HG03039 (cell line): ENCODE results near the gene CAST.
"Not testable (repeated sequence)": the region's sequence is repeated elsewhere in the genome, so short reads cannot be mapped to it uniquely, and the experiment has no call there.

Experiments used
- ATAC-seq: cut with Tn5 transposase; IDR thresholded peaks from one replicate; pipeline ENCODE4 v1.9.1; 2021; ENCODE audit warnings: mild to moderate bottlenecking, moderate library complexity; ENCODE audit not compliant: unreplicated experiment

The CAST gene, protein sequence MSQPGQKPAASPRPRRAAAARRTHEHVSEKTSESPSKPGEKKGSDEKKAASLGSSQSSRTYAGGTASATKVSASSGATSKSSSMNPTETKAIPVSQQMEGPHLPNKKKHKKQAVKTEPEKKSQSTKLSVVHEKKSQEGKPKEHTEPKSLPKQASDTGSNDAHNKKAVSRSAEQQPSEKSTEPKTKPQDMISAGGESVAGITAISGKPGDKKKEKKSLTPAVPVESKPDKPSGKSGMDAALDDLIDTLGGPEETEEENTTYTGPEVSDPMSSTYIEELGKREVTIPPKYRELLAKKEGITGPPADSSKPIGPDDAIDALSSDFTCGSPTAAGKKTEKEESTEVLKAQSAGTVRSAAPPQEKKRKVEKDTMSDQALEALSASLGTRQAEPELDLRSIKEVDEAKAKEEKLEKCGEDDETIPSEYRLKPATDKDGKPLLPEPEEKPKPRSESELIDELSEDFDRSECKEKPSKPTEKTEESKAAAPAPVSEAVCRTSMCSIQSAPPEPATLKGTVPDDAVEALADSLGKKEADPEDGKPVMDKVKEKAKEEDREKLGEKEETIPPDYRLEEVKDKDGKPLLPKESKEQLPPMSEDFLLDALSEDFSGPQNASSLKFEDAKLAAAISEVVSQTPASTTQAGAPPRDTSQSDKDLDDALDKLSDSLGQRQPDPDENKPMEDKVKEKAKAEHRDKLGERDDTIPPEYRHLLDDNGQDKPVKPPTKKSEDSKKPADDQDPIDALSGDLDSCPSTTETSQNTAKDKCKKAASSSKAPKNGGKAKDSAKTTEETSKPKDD

DNA sequence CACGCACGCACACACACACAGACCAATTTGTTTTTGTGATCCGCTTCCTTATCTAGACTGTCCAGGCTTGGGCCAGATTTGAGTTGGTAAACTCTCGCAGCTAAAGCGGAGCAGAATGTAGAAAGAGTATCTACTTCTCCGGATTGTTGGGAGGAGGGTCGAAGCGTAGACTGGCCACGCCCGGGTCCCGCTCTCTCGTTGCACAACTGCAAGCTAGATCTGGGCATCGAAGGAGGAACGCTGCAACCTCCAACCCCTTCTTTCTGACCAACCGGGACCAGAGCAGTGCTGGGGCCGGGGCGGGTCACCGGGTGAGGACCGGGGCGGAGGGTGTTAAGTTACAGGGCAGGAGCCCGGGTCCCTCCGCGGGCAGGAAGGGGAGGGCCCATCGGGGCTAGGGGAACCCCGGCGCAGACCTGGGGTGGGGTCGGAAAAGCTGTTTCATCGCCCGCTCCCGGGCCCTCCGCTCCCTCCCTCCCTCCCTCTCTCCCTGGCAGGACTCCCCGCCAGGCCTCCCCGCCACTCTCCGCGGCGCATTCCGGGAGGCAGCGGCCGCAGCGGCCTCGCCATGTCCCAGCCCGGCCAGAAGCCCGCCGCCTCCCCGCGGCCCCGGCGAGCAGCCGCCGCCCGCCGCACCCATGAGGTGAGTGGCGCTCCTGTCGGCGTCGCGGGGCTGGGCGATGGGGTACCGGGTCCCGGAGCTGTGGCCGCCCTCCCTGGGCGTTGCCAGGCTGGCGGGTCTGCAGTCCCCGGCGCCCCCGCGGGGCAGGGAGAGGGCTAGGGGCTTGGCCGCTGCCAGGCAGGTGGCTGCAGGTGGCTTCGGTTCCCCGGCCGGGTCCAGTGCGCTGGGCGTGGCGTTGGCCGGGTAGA is at the start of gene CAST:
TSS of gene CAST (plus strand) at position 522 of the 870 bp plus-strand sequence. CDS start at position 569, 47 bp downstream.
- peak; percentile 60 for ATAC-seq

DNA sequence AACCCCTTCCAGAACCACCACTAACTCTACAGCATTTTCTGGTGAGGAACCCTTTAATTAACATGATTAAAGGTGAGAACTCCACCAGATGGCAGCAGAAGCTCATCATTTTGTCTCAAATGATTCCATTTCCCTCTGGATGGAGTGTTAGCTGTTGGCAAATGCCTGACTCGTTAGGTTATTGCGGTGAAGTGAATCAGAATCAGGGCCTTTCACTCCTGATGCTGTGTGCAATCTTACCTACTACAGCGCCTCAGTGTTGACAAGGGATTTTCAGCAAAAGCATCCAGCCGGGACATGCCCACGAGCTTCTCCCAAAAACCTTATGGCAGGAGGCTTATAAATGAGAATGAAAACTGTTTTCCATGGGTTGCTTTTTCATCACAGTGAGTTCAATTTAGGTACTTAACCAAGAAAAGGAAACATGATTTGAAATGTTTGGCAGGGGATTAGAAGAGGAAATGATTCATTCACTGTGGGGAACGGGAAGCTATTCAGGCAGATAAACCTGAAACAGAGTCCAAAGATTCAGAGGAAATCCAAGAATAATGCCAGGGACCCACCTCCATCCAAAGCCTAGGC is 48.0 kb upstream of the CAST start:
- ATAC-seq, result no peak

DNA sequence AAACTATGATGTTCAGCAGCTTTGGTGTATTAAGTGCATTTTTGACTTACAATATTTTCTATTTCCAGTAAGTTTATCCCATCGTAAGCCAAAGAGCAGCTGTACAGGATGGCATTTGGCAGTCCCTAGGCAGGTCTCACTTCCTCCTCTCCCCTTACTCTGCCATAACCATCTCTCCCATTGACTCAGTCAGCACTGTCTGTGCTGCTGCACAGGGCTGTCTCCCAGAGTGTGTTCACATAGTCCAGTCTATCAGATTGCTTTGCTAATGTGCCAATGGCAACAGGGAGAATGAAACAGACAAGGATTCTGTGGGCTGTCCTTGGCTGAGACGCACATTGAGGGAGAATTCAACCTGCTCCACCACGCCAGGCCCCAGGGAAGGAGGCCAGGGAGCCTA is 47.0 kb upstream of the CAST start:
- no peak for ATAC-seq

DNA sequence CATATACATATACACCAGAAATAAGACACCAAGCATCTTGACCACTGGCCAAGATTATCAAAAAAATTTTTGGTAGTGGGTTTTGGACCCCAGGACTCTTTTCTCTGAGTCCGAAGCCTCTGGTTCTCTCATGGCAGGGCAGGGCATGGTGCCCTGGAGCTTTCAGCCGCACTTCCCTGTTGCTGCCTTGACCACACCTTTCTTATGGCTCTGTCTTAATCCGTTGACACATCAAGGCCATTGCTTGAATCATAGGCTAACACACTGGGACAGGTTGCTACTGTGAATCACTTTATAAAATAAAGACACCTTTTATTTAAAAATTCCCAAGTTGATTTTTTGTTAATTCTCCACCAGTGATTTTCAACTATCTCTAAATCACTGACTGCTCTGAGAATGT is 45.4 kb upstream of the CAST start:
- no peak for ATAC-seq

DNA sequence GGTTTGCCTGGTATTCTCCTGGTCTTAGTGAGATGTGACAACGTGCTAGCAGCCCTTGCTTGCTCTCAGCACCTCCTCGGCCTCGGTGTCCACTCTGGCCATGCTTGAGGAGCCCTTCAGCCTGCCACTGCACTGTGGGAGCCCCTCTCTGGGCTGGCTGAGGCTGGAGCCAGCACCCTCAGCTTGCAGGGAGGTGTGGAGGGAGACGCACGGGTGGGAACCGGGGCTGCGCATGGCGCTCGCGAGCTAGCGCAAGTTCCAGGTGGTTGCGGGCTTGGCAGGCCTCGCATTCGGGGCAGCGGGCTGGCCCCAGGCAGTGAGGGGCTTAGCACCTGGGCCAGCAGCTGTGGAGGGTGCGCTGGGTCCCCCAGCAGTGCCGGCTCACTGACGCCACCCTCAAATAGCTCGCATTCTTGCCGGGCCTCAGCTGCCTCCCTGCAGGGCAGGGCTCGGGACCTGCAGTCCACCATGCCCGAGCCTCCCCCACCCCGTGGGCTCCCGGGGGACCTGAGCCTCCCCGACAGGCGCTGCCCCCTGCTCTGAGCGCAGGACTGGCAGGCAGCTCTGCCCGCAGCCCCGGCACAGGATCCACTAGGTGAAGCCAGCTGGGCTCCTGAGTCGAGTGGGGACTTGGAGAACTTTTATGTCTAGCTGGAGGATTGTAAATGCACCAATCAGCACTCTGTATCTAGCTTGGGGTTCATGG is 43.7 kb upstream of the CAST start:
- not testable (repeated sequence) for ATAC-seq

DNA sequence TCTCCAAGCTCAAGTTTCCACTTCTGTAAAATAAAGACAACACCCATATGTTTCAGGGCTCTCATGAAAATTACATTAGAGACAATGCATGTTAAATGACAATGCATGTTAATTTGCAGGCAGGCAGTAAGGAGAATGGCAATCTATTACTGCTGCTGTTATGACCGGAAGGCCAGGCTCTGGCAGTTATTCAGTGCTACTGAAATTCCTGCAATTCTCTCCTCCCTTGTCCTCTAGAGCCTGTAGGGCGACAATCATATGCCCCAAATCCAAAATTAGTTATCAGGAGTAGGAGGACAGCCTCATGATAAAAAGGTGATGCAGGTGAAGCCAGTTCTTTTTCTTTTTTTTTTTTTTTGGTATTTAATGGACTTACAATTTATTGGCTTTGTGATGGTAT is 42.2 kb upstream of the CAST start:
- no peak for ATAC-seq

DNA sequence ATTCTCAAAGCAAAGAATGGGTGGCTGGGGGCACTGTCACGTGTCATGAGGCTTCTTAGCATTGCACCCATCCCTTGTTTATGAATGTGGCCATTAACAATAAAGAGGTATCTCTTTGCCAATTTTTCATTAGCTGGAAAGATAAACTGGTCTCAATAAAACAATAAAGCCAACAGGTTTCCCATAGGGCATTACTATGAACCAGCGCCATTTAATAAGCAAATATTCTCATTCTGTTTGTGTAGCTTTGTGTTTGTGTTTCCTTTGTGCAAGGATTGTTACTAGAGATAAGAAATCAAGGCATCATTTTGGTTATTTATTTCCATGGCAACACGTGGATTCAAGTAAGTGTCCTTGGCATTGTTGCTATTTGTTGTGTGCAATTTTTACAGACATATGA is 37.6 kb upstream of the CAST start:
- ATAC-seq, result no peak

DNA sequence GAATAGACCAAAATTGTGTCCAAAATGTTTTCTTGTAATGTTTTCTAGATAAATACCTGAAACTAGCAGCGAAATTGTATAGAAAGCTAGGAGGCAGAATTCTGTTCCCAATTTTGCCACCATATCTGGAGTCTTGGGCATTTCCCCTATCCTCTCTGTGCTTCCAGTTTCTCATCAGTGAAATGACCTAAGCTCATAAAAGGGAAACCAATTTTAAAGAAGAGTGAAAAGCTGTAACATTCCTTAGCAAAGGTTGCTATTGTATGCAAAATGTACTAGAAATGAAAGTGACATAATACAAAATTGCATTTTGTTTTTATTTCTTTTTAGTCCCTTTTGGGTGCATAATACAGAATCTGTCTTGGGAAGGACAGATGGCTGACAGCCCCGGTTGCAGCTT is 36.8 kb upstream of the CAST start:
- ATAC-seq, result no peak

DNA sequence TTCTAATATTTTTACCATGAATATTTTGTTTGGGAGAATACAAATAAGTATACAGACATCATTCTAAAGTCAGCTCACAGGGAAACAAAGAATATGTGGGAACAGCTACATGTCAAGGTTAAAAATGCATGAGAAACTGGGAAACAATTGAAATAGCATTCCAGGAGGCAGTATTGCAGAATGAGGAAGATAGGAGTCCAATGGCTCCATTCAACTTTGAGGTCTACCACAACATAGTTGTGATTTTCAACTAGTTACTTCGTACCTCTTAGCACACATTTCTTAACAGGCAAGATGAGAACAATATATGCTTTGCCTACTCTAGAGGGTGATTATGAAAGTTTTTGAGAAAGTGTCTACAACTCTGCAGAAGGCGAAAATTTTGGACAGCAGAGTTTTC is 35.2 kb upstream of the CAST start:
- no peak for ATAC-seq

DNA sequence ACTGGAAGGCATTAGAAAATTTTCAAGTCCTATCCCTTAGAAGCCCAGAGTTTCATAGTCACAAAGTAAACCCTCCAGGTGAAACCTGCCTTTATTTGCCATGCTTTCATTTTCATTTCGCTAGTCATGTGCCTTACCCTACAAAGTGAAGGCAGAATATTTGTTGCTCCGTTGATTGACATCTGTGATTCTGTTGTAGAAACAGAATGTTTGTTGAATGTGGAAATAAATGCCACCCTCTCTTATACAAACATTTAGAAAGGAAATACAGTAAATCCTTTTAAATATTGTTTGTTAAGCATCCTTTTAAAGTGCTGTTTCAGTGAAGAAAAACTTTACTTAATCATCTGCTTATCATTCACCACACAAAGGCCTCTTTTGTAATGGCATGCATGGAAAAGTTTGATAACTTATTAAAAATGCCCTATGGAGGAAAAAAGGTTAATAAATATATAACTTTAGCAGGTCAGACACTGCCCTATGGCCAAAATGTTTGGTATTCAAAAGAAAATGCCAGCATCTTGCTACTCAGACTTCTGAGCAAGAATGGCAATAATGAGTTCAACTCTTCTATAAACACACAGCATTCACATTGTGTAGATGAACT is 34.3 kb upstream of the CAST start:
- ATAC-seq, result no peak

DNA sequence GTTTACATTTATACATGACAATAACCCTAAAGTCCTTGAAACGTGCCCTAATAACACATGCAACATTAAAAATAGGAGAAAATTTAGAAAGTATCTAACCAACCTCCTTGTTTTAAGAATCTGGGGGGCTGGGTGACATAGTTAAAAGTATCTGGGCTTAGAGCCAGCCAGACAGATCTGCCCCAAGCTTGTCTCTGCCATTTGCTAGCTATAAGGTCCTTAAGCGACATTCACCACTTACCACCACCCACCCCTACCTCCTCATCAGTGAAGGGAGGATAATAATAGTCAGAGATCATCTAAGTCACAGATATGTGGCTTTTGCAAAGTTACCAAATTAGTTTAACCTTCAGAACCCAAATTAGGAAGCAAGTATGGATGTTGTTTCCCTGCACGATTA is 33.8 kb upstream of the CAST start:
- no peak for ATAC-seq

DNA sequence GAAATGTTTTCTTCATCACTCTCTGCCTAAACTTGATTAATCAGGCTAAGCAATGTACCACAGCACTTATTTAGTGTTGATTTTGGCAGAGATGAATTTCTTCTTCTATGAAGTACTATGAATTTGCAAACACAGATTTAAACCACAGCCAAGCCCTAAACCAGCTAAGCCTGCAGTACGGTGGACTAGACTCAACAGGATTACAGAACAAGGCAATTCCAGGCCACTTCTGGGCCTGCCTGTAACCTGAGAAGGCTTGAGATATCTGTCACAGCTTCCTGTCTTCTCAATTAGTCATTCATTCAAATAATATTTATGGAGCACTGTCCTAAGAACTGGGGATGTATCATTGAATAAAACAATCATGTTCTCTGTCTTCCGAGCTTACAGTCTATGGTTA is 32.4 kb upstream of the CAST start:
- ATAC-seq, result no peak

DNA sequence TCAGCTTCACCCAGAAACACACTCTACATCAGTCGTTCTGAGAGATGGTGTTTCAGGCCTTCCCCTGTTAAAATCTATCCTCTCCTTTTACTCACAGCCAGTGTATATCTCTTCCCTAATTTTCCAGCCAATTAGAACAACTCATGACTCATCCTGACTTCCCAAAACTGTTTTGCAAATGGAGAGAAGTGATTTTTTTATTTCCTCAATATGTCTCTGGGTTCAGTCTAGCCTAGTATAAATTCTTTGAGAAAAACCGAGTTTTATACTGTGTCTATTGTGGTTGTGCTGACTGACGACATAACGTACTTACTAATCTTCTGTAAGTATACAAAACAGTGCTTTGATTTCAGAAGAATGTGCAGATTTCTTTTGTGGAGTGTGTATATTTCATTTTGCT is 28.4 kb upstream of the CAST start:
- ATAC-seq, result no peak

DNA sequence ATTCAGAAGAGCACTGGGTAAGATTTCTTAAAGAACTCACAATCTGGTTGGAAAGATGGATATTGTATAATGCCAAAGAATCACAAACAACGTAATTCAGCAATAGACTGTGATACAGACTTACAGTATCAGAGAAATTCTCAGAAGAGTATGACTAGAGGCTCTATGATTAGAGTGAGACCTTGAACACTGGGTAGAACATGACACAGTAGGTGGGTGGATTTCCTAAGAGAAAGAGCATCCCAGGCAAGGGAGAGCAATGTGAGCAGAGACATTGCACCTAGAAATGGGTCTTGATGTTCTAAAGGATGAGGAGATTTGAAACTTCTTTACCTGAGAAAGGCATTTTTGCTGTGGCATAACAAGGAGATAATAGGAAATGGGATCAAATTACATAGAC is 27.3 kb upstream of the CAST start:
- ATAC-seq, result no peak

DNA sequence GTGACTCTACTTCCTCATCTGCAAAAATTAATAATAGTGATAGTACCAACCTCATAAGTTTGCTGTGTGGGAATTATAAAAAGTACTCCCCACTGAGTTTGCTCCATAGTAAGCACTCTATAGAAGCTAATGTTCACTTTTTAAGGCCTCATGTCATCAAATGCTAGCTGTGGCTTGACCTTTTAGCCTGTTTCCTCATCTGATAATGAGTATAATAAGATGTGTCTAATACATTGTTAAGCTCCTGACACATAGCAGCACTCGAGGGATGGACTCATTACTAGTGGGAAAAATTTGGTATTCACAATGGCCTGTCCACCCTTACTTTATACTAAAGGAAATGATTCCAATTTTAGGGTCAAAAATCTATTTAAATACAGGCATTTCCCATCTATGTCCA is 26.1 kb upstream of the CAST start:
- no peak for ATAC-seq

DNA sequence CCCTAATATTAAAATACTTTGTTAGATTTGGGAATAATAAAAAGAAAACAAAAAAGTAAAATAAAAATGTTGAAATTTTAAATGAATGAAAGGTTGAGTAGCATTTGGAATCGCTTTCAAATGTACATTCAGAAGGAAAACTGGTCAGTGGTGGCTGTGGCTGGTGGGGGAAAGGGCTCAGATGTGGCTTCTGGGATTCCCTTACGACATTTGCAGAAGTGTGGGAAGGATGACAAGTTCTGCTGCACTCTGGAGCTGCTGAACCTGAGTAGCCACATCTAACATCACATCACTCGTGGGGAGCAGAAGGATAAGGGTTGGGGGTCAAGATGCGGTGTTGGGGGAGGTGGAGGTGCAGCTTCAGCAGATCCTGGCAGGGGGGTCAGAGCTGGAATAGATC is 25.6 kb upstream of the CAST start:
- no peak for ATAC-seq

DNA sequence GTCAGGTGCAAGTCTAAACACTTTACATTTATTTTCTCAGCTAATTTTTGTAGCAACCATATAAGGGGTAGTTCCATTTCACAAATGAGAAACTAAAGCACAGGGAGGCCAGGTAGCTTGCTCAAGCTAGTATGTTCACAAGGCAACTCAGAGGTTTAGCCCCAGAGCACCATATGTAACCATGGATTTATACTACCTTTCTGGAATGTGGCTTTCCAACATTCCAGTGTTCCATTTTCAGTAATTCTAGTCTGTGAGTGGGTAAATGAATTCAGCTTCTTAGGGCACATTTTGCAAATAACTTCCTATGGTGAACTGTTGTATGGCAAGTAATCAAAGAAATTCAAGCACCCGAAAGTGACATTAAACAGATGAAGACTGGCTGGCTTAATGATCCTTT is 25.0 kb upstream of the CAST start:
- no peak for ATAC-seq

DNA sequence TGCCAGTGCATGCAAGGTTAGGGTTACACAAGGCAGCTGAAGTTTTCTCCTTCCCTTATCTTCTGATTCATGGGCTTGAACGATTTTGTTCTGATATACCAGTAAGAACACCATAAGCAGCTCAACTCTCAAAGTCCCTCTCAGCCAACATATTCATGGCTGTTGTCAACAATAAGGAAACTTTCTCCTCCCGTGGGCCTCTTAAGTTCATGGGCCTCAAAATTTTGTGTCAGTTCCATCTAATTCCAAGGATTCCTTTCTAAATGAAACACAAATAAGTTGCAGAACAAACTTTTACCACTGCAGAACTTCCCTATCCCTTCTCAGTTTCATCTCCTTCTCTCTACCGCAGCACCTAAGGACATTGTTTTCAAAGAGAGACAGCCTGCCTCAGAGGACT is 23.6 kb upstream of the CAST start:
- ATAC-seq, result no peak

DNA sequence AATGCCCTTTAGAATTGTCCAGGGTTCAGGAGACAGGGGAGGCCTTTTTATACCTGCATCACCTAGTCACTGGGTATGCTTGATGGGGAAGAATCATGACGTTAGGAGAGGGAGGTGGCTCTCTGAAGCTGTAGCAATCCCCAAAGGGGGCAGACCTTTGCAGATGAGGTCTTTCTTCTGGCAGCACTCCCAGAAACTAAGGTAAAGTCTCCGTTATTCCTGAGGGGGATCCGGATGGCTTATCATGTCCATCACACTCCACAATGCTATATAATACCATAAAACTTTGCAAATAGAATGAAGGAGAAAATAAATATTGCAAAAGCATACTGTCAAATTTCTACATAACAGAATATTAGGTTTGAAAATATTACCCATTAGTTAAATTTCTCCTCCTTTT is 21.5 kb upstream of the CAST start:
- ATAC-seq, result no peak
